VCaP (cell line): ENCODE measurements around the gene E2F8.

ENCODE experiments used
- H3K27ac ChIP-seq: fragments of 450-650 bp; 2 replicates; pipeline ENCODE4 v1.5.1; 2017
- CTCF ChIP-seq: fragments of 450-650 bp; conservative IDR thresholded peaks from 2 replicates; pipeline ENCODE4 v1.5.1; 2017; ENCODE audit warnings: mild to moderate bottlenecking, moderate library complexity

The E2F8 gene

GRCh38 chr11:19242179-19242932, 1.6 kb upstream of the E2F8 start:
- TF ChIP-seq CTCF = no peak
- H3K27ac ChIP-seq = no peak overlapping the region

- peak overlapping the region; percentile 62; the same call in 1 of the 2 replicates for H3K27ac ChIP-seq
- no peak for TF ChIP-seq CTCF
These were observed 774 bp upstream of the E2F8 start for GRCh38 chr11:19241260-19242178.

GRCh38 chr11:19239039-19239438, 1.7 kb downstream of the E2F8 start:
- no peak for TF ChIP-seq CTCF
- no peak overlapping the region for H3K27ac ChIP-seq

GRCh38 chr11:19237813-19238212, 2.9 kb downstream of the E2F8 start:
- H3K27ac ChIP-seq = no peak overlapping the region
- no peak for TF ChIP-seq CTCF

GRCh38 chr11:19237381-19237780, 3.4 kb downstream of the E2F8 start:
- H3K27ac ChIP-seq = no peak overlapping the region
- no peak for TF ChIP-seq CTCF

- H3K27ac ChIP-seq = no peak overlapping the region
- no peak for TF ChIP-seq CTCF
These were observed 6.4 kb downstream of the E2F8 start for GRCh38 chr11:19234231-19234817.

- no peak for TF ChIP-seq CTCF
- no peak overlapping the region for H3K27ac ChIP-seq
These were observed 7.7 kb downstream of the E2F8 start for GRCh38 chr11:19232910-19233503.
